Measurements from ENCODE around the gene IGFBP2. TPM values are rescaled to one million over a fixed set of nuclear protein-coding genes. Genes with fewer than 3 reads are reported as not detected.

Gene IGFBP2
- total and polyA plus RNA-seq, 2 experiments from 2014 or later: 163 to 338 TPM

DNA sequence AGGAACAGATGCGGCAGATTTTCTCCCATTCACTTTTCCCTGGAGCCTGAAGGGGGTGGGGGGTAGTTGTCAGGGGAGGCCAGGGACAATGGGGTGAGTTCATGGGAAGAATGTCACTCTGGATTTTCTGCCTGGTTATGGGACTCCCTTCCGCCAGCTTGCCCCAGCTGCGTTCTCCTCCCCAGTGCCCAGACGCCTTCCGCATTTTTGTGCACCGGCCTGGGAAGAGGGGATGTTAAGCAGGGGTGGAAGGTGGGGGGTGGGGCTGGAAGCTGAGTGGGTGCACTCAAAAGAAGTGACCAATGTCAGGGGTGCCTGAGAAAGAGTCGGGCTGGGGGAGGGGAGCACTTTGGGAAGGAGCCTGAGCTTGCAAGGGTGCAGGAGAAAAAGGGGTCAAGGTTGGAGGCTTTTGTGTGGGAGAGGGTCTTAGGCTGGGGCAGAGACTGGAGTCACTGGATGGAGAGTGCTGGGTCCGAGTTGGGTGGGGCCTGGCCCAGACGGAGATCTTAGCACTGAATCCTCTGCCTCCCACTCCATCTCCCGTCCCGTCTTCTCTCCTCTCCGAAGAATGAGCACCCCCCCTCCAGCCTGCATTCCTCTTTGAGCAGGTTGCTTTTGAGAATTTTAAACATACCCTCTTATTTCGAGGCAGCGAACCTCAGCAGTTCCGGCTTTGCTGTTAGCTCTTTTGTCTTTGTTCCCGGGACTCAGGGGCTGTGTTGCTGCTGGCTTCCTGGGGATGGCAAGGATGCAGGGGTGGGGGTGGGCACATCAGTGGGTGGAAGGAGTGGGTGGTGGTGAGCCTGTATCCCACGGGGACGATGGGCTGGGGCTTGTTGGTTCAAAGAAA is 2.7 kb downstream of the IGFBP2 start:
- H3K27me3 ChIP-seq: peaks cover 20% of the 10 kb centered on the region
- H3K4me1 ChIP-seq (ENCODE audit: insufficient read depth): peaks cover 31% of the 10 kb centered on the region
- no peaks in the 10 kb centered on the region for H3K9me3 ChIP-seq (ENCODE audit: low read depth)
- H4K20me1 ChIP-seq (ENCODE audit: insufficient read depth, poor library complexity, severe bottlenecking): no peaks in the 10 kb centered on the region
- H3K4me2 ChIP-seq: peak overlapping the region; percentile 93
- H3K27ac ChIP-seq: peak overlapping the region; percentile 89
- peak overlapping the region; percentile 28 for H3K4me3 ChIP-seq
- DNase-seq (ENCODE audit: low spot score): no peak
- H3K9me2 ChIP-seq (replicated peaks; ENCODE audit: insufficient read depth): no peaks in the 10 kb centered on the region
- no peaks in the 10 kb centered on the region for H3K36me3 ChIP-seq (replicated peaks; ENCODE audit: insufficient read depth, low read depth)
- H2AFZ ChIP-seq: no peak overlapping the region
- peaks cover 52% of the 10 kb centered on the region for H3K79me2 ChIP-seq
- WGBS (ENCODE audit: low lambda C conversion rate, missing lambda C conversion rate): 54% methylated on average over 14 of the region's 18 CpGs
- TF ChIP-seq, protein P1, sequence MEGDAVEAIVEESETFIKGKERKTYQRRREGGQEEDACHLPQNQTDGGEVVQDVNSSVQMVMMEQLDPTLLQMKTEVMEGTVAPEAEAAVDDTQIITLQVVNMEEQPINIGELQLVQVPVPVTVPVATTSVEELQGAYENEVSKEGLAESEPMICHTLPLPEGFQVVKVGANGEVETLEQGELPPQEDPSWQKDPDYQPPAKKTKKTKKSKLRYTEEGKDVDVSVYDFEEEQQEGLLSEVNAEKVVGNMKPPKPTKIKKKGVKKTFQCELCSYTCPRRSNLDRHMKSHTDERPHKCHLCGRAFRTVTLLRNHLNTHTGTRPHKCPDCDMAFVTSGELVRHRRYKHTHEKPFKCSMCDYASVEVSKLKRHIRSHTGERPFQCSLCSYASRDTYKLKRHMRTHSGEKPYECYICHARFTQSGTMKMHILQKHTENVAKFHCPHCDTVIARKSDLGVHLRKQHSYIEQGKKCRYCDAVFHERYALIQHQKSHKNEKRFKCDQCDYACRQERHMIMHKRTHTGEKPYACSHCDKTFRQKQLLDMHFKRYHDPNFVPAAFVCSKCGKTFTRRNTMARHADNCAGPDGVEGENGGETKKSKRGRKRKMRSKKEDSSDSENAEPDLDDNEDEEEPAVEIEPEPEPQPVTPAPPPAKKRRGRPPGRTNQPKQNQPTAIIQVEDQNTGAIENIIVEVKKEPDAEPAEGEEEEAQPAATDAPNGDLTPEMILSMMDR (IDR thresholded peaks at IDR 0.05; ENCODE audit: poor library complexity): no peak
- TF ChIP-seq EZH2 (IDR thresholded peaks at IDR 0.05; ENCODE audit: borderline replicate concordance) (no peak), EZH2phosphoT487 (IDR thresholded peaks at IDR 0.05; ENCODE audit: low read depth, severe bottlenecking, unreplicated experiment) (no peak)

DNA sequence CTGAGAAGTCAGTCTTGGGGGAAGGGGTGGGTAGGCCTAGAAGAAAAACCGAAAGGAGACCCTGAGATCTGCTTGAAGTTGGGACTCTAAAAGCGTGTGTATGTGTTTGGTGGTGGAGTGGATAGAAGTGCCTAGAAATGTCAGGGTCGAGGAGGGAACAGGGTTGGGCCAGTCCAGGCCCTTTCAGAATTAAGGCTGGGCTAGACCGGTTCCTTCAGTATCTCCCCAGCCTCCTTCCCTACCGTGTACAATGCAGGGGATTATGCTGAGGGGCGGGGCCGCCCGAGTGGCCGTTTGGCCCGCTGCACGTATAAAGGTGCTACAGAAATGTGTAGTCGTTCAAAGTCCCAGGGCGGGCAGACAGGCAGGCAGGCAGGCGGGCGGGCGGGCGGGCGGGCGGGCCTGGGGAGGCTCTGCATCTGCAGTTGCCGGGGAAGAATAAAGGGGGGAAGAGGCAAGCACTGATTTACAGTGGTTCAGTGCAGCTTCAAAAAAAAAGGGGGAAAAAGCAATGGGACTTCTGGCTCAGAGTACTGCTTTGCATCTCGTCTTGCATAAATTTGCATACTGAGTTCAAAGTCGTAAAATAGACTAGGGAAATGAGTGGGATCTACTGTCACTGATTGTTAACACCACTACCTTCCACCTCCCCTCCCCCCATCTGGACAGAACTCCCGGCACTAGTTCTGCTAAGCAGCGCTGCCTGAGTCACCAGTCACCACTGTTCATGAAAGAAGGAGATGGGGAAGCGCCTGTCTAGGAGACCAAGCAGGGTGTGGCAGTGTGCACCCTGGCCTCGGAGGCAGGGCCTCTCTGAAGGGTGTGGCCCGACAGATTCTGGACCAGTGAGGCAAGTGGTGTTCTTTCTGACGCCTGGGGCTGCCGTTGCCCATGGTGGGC is 3.6 kb downstream of the IGFBP2 start:
- peak overlapping the region; percentile 93 for H3K4me2 ChIP-seq
- TF ChIP-seq EZH2 (IDR thresholded peaks at IDR 0.05; ENCODE audit: borderline replicate concordance): no peak
- TF ChIP-seq, protein P1 (IDR thresholded peaks at IDR 0.05; ENCODE audit: poor library complexity): no peak
- TF ChIP-seq EZH2phosphoT487 (IDR thresholded peaks at IDR 0.05; ENCODE audit: low read depth, severe bottlenecking, unreplicated experiment): no peak
- H3K27me3 ChIP-seq: peaks cover 20% of the 10 kb centered on the region
- H3K4me1 ChIP-seq (ENCODE audit: insufficient read depth): peaks cover 31% of the 10 kb centered on the region
- H3K4me3 ChIP-seq: no peak overlapping the region
- H3K36me3 ChIP-seq (replicated peaks; ENCODE audit: insufficient read depth, low read depth): no peaks in the 10 kb centered on the region
- 21% methylated on average over 25 of the region's 29 CpGs for WGBS (ENCODE audit: low lambda C conversion rate, missing lambda C conversion rate)
- peaks cover 54% of the 10 kb centered on the region for H3K79me2 ChIP-seq
- H3K9me3 ChIP-seq (ENCODE audit: low read depth): no peaks in the 10 kb centered on the region
- no peak overlapping the region for H2AFZ ChIP-seq
- peak; percentile 86 for DNase-seq (ENCODE audit: low spot score)
- H4K20me1 ChIP-seq (ENCODE audit: insufficient read depth, poor library complexity, severe bottlenecking): no peaks in the 10 kb centered on the region
- peak overlapping the region; percentile 89 for H3K27ac ChIP-seq
- no peaks in the 10 kb centered on the region for H3K9me2 ChIP-seq (replicated peaks; ENCODE audit: insufficient read depth)

DNA sequence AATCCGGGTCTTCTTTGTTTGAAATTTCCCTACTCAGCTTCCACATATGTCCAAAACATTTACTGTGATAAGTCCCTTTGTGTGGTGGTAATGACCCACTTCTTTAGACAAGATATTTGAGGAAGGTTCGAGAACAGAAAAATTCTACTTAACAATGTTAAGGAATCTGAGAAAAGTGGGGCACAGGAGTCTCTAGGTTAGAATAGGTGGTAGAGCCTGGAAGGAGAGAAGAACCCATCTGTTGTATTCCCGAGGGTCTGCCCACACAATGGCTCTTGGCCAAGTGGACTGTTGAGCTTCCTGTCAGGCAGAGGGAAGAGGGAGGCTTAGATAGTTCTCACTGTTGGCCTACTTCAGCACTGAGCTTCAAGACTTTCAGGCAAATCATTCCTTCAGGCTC is 4.3 kb downstream of the IGFBP2 start:
- peak overlapping the region; percentile 93 for H3K4me2 ChIP-seq
- H3K36me3 ChIP-seq (replicated peaks; ENCODE audit: insufficient read depth, low read depth): no peaks in the 10 kb centered on the region
- no peak for DNase-seq (ENCODE audit: low spot score)
- no peak overlapping the region for H3K4me3 ChIP-seq
- H4K20me1 ChIP-seq (ENCODE audit: insufficient read depth, poor library complexity, severe bottlenecking): no peaks in the 10 kb centered on the region
- H3K27me3 ChIP-seq: peaks cover 20% of the 10 kb centered on the region
- no peak overlapping the region for H2AFZ ChIP-seq
- 79% methylated on average over 3 of the region's 3 CpGs for WGBS (ENCODE audit: low lambda C conversion rate, missing lambda C conversion rate)
- no peaks in the 10 kb centered on the region for H3K9me2 ChIP-seq (replicated peaks; ENCODE audit: insufficient read depth)
- peaks cover 31% of the 10 kb centered on the region for H3K4me1 ChIP-seq (ENCODE audit: insufficient read depth)
- TF ChIP-seq EZH2phosphoT487 (IDR thresholded peaks at IDR 0.05; ENCODE audit: low read depth, severe bottlenecking, unreplicated experiment) (no peak), EZH2 (IDR thresholded peaks at IDR 0.05; ENCODE audit: borderline replicate concordance) (no peak)
- TF ChIP-seq, protein P1 (IDR thresholded peaks at IDR 0.05; ENCODE audit: poor library complexity): no peak
- H3K79me2 ChIP-seq: peaks cover 54% of the 10 kb centered on the region
- no peaks in the 10 kb centered on the region for H3K9me3 ChIP-seq (ENCODE audit: low read depth)
- H3K27ac ChIP-seq: peak overlapping the region; percentile 85
